BE2C (cell line): ENCODE results near the gene S100A3.
A peak's percentile ranks its signal among the peaks of the same experiment; 100 is the strongest.

Experiments used
- DNase-seq: peaks from one replicate; pipeline ENCODE4 v3.0.0-alpha.2; 2020
- H3K27me3 ChIP-seq: fragments of 250-450 bp; sonication (Bioruptor Pico); 2 replicates; pipeline ENCODE4 v1.5.1; 2020; ENCODE audit warnings: mild to moderate bottlenecking
- H3K36me3 ChIP-seq: fragments of 250-450 bp; sonication (Bioruptor Pico); 2 replicates; pipeline ENCODE4 v1.5.1; 2020; ENCODE audit warnings: mild to moderate bottlenecking
- H3K4me1 ChIP-seq: fragments of 250-450 bp; sonication (Bioruptor Pico); 2 replicates; pipeline ENCODE4 v1.5.1; 2020
- H3K4me3 ChIP-seq: 2 replicates; pipeline ENCODE4 v1.5.1; 2011; ENCODE audit warnings: low read depth, low read length
- H3K9me3 ChIP-seq: fragments of 250-450 bp; sonication (Bioruptor Pico); 2 replicates; pipeline ENCODE4 v1.5.1; 2020
- TF ChIP-seq, protein P1 (sequence below): IDR thresholded peaks from 2 replicates; pipeline ENCODE4 v1.5.1; 2012; ENCODE audit warnings: mild to moderate bottlenecking, low read depth, low read length

S100A3 gene

DNA sequence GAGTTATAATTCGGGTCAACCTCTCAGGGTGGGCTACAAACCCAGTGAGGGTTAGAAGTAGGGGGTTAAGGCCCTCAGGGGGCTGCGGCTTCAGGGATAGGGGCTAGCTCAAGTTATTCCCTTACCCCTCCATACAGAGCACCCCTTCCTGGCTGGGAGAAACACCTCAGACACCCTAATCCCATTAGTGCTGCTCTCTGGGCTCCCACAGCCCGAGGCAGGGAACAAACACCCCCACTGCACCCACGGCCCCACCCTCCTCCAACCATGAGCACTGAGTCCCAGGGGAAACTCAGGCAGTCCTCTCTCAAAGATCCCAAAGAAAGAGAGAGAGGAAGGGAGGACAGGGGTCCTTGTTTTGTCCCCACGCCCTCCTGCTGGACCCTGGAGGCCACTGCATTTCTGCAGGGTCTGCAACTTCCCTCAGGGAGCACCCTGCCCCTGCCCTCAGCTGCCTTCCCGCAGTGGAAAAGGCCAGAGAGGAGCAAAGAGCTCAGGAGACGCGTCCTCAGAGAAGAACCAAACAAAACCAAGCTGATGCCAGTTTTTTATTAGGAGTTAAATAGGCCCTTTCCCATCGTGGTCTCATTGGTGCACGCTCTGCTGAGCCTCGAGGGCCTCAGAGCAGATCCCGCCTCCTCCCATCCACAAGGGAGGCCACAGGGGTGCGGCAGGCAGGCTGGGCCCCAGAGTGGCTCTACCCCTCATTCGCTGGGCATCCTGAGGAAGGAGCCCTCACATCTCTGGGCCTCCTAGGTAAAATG, 2.1 kb downstream of the S100A3 start:
- no peak for DNase-seq
- Histone ChIP-seq H3K27me3 (no peaks in the 10 kb centered on the region), H3K4me3 (no peak overlapping the region), H3K9me3 (no peaks in the 10 kb centered on the region), H3K4me1 (peaks cover 42% of the 10 kb centered on the region), H3K36me3 (no peaks in the 10 kb centered on the region)
- TF ChIP-seq, protein P1, sequence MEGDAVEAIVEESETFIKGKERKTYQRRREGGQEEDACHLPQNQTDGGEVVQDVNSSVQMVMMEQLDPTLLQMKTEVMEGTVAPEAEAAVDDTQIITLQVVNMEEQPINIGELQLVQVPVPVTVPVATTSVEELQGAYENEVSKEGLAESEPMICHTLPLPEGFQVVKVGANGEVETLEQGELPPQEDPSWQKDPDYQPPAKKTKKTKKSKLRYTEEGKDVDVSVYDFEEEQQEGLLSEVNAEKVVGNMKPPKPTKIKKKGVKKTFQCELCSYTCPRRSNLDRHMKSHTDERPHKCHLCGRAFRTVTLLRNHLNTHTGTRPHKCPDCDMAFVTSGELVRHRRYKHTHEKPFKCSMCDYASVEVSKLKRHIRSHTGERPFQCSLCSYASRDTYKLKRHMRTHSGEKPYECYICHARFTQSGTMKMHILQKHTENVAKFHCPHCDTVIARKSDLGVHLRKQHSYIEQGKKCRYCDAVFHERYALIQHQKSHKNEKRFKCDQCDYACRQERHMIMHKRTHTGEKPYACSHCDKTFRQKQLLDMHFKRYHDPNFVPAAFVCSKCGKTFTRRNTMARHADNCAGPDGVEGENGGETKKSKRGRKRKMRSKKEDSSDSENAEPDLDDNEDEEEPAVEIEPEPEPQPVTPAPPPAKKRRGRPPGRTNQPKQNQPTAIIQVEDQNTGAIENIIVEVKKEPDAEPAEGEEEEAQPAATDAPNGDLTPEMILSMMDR, result no peak

DNA sequence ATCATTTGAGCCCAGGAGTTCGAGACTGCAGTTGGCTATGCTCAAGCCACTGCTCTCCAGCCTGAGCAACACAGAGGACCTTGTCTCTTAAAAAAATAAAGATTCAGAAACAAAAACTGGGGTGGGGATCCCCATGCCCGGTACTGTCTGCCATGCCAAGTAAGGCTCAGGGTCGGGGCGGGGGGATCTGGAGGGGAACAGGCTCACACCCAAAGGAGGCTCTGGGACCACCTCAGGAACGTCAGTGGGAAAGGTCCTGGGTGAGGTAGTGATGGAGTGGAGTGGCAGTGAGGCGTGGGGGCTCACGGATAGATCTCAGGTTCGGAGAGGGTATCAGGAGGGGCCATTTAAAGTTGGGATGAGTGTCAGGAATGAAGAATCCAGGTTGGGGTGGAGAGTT, 2.7 kb downstream of the S100A3 start:
- no peak for DNase-seq
- Histone ChIP-seq H3K4me1 (peaks cover 42% of the 10 kb centered on the region), H3K27me3 (no peaks in the 10 kb centered on the region), H3K4me3 (no peak overlapping the region), H3K9me3 (no peaks in the 10 kb centered on the region), H3K36me3 (no peaks in the 10 kb centered on the region)
- TF ChIP-seq, protein P1, result no peak

DNA sequence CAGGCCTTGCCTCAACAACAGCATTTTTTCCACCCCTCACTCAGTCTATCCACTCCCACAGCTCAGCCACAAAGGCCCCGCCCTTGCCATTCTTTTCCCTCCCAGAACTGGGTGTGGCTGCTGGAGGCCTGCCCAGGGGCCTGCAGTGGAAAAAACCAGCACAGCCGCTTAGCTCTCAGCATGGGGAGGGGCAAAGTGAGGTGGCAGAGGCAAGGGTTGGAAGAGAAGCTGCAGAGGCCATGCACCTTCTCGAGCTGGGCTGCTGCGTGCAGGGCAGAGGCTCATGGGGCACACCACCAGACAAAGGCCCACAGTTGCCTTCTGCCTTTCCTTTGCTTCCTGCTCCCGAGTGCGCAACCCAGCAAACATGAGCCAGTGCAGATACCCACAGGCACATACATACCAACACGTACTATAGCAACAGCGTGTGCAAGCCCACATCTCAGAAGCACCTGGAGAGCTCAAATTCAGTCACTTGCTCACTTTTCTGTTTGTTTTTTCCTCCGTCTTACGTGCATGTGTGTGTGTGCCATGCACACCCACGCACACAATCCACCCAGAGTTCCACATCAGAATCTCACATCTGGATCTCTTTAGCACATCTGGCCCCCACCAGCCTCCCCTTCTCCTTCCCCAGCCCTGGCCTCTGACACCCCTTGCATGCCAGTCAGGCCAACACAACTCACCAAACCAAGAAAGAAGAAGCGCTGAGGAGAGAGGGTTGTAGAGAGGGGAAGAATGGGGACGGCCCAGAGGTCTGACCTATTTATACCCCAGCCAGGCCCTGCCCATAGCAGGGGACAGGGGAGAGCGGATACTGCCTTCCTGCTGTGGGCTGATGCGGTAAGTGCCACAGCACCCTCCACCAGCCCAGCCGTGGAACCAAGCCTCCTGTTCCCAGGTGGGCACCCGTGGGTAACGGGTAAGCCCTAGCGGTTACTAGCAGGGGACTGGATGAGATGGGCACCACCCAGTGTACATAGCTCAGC, 3.7 kb downstream of the S100A3 start, which contains the start of gene S100A4:
S100A4 (minus strand) TSS at position 740 of the 989 bp plus-strand sequence. CDS start 1,012 bp downstream, outside the sequence.
- H3K4me1 ChIP-seq, result peaks cover 42% of the 10 kb centered on the region
- TF ChIP-seq, protein P1, result no peak
- H3K9me3 ChIP-seq, result no peaks in the 10 kb centered on the region
- H3K36me3 ChIP-seq, result no peaks in the 10 kb centered on the region
- H3K27me3 ChIP-seq, result no peaks in the 10 kb centered on the region
- H3K4me3 ChIP-seq, result peak within 1 kb of the TSS; percentile 7; the same call in 1 of the 2 replicates
- peak; percentile 97 for DNase-seq

DNA sequence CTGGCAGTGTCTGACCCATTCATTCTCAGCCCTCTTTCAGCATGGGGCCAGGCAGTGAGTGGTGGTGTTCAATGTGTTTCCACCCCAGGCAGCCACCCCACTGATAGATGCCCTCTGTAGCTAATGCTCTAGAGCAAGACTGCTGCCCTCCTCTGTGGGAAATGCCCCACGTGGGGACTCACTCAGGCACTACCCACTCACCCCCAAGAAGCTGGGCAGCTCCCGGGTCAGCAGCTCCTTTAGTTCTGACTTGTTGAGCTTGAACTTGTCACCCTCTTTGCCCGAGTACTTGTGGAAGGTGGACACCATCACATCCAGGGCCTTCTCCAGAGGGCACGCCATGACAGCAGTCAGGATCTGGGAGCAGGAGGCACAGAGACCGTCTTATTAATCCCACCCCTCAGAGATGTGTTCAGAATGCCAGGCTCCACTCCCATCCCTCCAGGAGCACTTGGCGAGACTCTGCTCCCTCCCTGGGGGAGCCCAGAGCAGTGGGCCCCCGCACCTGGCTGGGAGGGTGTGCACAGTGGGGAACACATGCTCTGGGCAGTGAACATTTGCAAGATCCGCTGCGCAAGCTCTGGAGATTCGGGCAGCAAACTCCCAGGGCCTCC, 4.5 kb downstream of the S100A3 start:
- peaks cover 37% of the 10 kb centered on the region for H3K4me1 ChIP-seq
- H3K4me3 ChIP-seq, result peak overlapping the region; percentile 7; the same call in 1 of the 2 replicates
- TF ChIP-seq, protein P1, result no peak

DNA sequence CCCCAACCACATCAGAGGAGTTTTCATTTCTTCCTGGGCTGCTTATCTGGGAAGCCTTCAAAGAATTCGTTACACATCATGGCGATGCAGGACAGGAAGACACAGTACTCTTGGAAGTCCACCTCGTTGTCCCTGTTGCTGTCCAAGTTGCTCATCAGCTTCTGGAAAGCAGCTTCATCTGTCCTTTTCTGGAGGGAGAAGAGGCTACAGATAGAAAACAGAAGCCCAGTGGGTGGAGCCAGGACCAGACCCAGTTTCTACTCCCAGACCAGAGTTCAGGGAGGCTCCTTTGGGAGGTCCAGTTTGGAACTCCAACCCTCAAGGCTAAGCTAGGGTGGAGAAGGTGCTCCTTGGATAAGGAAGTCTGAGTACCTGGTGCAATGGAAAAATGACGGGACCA, 5.3 kb downstream of the S100A3 start:
- TF ChIP-seq, protein P1, result no peak
- Histone ChIP-seq H3K27me3 (no peaks in the 10 kb centered on the region), H3K36me3 (no peaks in the 10 kb centered on the region), H3K4me1 (peaks cover 31% of the 10 kb centered on the region), H3K4me3 (no peak overlapping the region), H3K9me3 (no peaks in the 10 kb centered on the region)
- no peak for DNase-seq

More for the DNA sequence above, 4.5 kb downstream of the S100A3 start:
- no peaks in the 10 kb centered on the region for H3K9me3 ChIP-seq
- no peak for DNase-seq
- H3K27me3 ChIP-seq, result no peaks in the 10 kb centered on the region
- H3K36me3 ChIP-seq, result no peaks in the 10 kb centered on the region
